GM18868 (cell line): ENCODE data around the gene DHRS7B.

Experiments
- ATAC-seq: cut with Tn5 transposase; IDR thresholded peaks from one replicate; pipeline ENCODE4 v1.9.1; 2021; ENCODE audit warnings: mild to moderate bottlenecking, moderate library complexity; ENCODE audit not compliant: unreplicated experiment

DHRS7B gene

DNA sequence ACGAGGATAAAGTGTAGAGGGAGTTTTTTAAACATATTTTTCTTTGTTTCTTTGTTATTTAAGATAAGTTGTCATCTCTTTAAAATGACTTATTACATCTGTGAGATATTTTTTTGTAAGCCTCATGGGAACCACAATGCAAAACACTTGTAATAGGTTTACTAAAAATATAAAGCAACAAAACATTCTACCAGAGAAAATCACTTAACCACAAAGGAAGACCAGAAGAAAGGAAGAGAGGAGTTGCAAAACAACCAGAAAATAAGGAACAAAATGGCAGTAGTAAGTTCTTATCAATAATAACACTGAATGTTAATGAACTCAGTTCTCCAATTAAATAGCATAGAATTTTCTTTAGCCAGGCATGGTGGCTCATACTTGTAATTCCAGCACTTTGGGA lies 22.9 kb downstream of the DHRS7B start:
- no peak for ATAC-seq

DNA sequence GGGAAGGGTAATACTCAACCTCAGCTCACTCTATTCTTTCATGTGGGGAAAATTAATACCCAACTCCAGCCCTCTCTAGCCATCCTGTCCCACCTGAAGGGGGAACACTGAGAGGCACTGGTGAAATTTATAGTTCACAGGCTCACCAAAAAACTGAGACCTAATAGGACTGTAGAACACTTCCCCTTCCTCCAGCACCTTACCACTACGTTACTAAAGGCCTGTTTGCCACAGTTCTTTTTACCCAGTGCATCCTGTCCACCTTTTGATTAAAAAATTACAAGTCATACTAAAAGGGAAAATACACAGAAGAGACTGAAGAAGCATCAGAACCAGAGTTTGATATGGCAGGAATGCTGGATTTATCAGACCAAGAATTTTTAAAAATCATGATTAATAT lies 26.0 kb downstream of the DHRS7B start:
- no peak for ATAC-seq

- ATAC-seq, result no peak
Measured at GRCh38 chr17:21157586-21158370, 31.0 kb downstream of the DHRS7B start.

GRCh38 chr17:21160401-21160800 lies 33.6 kb downstream of the DHRS7B start:
- no peak for ATAC-seq

GRCh38 chr17:21161498-21162393 lies 35.0 kb downstream of the DHRS7B start:
- ATAC-seq, result no peak

- ATAC-seq, result no peak
Measured at GRCh38 chr17:21162394-21162775, 35.6 kb downstream of the DHRS7B start.

DNA sequence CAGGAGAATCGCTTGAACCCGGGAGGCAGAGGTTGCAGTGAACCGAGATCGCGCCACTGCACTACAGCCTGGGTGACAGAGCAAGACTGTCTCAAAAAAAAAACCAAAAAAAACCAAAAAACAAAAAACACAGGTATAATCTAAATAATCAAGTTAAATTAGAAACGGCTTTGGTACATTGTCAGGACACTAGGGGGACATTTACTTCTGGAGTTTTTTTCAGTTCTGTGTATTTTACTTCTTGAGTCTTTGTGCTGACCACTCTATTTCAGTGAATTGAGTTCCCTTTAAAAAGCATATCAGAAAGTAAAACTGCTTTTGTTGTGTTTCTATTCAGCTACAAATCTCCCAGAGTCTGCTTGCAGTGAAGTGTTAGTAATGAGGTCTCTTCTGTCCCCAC lies 36.3 kb downstream of the DHRS7B start:
- no peak for ATAC-seq

DNA sequence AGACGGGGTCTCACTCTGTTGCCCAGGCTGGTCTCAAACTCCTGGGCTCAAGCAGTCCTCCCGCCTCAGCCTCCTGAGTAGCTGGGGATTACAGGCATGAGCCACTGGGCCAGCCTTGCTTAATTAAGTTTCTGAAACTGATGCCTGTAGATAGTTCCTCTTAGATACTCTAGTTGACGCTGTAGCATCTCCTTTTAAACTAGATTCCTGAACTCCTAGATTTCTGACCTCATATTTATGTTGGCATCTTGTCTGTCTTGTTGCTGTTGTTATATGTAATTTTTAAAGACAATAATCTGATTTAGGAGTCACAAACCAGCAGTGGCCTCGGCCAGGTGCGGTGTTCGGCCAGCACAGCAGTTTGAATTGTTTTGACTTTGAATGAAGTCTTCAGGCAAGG lies 37.5 kb downstream of the DHRS7B start:
- no peak for ATAC-seq

GRCh38 chr17:21164620-21165019 lies 37.9 kb downstream of the DHRS7B start:
- no peak for ATAC-seq

DNA sequence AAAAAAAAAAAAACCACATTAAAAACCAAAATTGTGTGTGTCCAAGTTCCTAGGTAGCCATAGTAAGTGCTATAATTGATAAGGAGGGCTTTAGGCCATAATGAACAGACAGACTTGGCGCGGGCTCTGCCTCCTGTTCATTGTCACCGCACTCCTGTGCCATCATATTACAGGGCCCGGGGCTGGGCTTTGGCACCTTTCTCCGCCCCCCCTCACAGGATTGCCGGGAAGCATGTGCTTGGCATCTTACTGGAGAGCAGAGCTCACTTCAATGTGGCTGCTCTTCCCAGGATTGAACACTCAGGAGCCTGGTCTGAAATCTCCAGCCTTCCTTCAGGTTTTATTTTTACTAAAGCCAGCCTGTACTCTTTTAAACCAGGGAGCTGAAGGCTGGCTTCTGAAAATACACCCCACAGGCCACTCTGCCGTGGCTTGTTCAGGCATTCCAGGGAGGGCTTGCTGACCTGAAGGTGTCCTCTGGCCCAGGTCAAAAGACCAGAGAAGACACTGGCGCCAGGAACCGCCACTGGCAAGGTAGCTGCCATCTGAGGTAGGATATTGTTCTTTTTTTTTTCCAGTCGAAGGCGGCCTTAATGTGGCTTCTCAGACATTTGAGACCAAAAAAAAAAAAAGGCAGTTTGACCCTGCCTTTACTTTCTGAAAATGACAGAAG lies 39.3 kb downstream of the DHRS7B start:
- ATAC-seq, result no peak

- no peak for ATAC-seq
Measured at GRCh38 chr17:21166595-21167210, 39.9 kb downstream of the DHRS7B start.

- ATAC-seq, result no peak
Measured at GRCh38 chr17:21167303-21167702, 40.5 kb downstream of the DHRS7B start.

DNA sequence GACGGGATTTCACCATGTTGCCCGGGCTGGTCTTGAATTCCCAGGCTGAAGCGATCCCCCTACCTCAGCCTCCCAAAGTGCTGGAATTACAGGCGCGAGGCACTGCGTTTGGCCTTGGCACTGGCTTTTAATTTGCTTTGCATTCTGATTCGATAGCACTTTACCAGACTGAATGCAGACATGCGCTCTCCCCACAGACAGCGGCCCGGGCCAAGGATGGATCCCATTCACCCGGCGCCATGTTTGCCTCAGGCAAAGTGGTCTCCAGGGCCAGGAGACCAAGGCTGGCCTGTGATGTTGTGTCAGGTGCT lies 41.7 kb downstream of the DHRS7B start:
- ATAC-seq, result no peak

GRCh38 chr17:21169496-21169895 lies 42.7 kb downstream of the DHRS7B start:
- no peak for ATAC-seq

DNA sequence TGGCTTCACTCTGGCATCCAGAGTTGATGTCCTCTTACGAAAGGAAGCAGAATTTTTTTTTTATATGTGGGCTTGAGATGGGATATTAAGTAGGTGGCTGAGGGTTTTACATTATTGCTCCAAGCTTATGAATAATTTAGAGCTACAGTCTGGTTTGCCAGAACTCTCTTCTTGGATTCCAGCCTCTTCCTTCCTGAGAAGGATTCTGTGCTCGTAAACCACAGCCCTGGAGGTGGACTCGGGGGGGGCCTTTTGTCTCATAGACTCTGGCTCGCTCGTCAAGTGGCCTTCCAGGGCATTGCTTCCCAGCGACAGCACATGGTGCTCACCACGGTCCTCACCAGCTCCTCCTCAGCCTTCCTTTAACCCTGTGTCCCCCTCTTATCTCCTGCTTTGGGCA lies 44.0 kb downstream of the DHRS7B start:
- ATAC-seq, result no peak

DNA sequence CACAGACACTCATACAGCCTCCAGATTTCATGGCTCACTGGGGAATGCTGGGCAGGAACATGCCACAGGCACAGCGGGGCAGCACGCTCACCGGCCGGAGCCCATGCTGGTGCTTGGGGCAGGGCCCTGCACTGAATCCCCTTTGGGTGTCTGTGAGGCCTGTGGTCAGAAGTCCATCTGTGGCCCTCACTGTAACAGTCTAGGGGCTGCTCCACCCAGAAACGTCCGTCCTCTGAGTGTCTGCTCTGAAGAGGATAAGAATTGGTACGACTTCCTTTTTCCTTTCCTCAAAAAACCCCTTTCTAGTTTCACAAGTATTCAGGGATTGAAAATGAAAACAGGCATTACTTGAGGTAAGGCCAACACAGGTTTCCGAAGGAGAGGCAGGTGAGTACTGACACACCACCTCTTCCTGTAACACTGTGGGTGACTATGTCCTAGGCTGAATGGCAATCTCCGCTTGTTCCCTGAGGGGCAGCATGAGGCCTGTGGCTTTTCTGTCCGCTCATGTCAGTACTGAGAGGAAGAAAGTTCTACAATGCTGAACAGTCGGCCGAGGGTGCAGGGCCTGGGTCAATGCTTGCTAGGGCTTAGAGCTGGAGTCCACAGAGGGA lies 44.7 kb downstream of the DHRS7B start:
- peak; percentile 82 for ATAC-seq

DNA sequence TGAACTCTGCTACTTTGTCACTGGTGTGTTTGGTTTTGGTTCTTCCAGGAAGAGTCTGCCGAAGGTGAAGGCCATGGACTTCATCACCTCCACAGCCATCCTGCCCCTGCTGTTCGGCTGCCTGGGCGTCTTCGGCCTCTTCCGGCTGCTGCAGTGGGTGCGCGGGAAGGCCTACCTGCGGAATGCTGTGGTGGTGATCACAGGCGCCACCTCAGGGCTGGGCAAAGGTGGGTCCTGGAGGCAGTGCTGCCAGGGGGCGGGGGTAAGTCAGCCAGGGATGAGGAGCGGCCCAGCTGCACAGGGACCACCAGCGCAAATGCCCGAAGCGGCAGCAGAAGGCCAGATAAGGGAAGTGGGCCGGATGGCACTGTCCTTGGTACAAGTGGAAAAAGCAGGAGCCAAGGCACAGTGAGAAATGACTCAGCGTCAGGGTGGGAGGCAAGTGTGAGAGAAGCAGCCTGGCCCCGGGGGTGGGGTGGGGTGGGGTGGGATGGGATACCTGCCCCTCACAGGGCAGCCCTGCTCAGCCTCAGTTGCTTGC lies 45.3 kb downstream of the DHRS7B start:
- ATAC-seq, result no peak

GRCh38 chr17:21172846-21173245 lies 46.1 kb downstream of the DHRS7B start:
- no peak for ATAC-seq

DNA sequence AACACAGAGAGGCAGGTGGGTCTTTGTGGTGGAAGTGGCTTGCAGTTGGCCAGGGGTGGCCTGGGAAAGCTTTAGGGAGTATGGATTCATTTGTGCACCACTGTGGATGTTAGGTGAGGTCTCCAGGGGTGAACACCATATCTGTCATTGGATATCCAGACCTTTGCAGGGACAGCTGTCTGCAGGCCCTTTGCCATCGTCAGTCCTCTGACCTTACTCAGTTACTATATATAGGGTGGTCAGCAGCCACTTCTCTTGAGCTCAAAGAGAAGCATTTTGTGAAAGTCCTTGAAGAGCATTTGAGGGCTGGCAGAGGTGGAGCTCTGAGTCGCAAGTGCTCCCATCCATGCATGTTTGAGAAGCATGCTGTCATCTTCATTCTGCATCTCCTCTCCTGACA lies 46.8 kb downstream of the DHRS7B start:
- no peak for ATAC-seq

DNA sequence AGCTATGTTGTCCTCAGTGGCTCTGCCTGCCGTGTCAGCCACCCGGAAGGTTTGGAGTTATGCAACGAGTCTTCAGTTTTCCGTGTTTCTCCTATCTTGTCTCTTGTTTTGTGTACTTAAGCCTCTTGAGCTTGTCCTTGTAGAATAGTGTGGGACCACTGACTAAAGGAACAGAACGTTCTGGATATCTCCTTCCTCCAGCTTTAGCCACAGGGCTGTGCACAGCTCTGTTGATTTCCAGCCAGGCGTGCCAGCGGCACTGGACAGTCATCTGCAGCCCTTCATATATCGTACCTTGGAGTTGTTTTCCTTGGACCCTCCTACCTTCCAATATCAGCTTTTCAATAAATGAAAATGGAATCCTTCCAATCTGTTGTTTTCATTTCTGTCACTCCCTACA lies 47.4 kb downstream of the DHRS7B start:
- no peak for ATAC-seq

DNA sequence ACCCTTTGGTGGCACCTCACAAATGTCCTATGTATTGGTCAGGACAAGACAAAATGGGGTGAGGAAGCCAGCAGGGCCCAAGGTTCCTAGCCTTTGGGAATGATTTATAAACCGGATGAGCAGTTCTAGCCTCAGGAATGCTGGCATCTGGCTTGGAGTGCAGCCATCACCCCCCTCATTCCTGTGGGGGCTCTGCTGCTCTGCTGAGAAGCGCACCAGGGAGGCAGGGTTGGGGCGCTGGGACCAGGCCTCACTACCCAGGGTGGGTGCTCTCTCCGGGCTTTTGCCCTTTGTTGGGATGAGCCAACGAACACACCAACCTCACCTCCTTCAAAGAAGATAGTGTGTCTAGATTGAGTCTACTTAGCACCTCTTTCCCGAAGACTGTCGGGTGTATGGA lies 47.9 kb downstream of the DHRS7B start:
- ATAC-seq, result no peak
